Endothelial cell of hepatic sinusoid (primary cell): Measurements from ENCODE around the gene PSEN1.

Experiments
- in situ Hi-C: cut with HindIII; loops from 2 replicates; pipeline ENCODE4 v1.10.0; 2017; ENCODE audit warnings: low sequenced_read_pairs

The PSEN1 gene

GRCh38 chr14:73211251-73212040 lies 75.1 kb downstream of the PSEN1 start:
- in situ Hi-C loops, result no loop called here

DNA sequence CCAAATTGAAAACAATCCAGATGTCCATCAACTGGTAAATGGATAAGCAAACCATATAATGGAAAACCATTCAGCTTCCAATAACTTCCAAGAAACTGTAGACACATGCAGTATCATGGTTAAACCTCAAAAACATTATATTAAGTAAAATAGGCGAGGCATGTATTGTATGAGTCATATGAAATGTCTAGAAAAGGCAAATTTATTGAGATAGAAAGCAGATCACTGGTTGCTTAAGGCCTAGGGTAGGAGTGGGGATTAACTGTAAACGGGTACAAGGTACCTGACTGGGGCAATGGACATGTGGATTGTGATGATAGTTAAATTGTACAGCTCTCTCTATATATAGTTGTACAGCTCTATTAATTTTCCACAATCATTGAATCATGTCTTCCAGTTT lies 79.7 kb downstream of the PSEN1 start:
- in situ Hi-C loops, result no loop called here

DNA sequence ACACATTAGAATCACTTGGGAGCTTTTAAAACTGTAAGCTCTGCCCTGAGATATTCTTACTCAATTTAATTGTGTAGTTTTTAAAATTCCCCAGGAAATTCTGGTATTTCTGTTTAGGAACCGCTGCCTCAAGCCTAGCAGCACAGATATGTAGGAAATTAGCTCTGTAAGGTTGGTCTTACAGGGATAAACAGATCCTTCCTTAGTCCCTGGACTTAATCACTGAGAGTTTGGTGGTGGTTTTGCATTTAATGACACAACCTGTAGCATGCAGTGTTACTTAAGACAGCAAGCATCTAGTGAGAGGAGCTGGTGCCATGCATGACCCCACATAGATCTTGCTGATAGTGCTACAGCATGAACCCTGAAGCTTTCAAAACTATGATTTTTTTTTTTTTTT lies 81.1 kb downstream of the PSEN1 start:
- in situ Hi-C loops, result no loop called here

DNA sequence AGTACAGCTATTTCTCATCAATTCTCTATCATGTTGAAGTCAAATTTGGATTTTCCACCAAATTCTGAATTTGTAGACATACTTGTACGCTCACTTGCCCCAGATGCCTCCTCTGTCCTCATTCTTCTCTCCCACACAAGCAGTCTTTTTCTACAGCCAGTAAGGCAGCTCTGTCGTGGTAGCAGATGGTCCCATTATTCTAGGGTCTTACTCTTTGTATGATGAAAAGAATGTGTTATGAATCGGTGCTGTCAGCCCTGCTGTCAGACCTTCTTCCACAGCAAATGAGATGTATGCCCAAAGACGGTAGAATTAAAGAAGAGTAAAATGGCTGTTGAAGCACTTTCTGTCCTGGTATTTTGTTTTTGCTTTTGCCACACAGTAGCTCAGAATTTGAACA lies 83.8 kb downstream of the PSEN1 start:
- in situ Hi-C loops, result no loop called here

- in situ Hi-C loops, result no loop called here
Measured at GRCh38 chr14:73220634-73221033, 84.3 kb downstream of the PSEN1 start.

- in situ Hi-C loops, result no loop called here
Measured at GRCh38 chr14:73221945-73222344, 85.6 kb downstream of the PSEN1 start.

DNA sequence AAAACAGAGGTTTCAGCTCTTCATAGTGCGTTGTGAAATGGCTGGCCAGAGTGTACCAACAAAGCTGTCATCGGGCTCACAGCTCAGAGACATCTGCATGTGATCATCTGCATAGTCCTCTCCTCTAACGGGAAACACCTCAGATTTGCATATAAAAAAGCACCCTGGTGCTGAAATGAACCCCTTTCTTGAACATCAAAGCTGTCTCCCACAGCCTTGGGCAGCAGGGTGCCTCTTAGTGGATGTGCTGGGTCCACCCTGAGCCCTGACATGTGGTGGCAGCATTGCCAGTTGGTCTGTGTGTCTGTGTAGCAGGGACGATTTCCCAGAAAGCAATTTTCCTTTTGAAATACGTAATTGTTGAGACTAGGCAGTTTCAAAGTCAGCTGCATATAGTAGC lies 86.7 kb downstream of the PSEN1 start:
- in situ Hi-C loops, result no loop called here

DNA sequence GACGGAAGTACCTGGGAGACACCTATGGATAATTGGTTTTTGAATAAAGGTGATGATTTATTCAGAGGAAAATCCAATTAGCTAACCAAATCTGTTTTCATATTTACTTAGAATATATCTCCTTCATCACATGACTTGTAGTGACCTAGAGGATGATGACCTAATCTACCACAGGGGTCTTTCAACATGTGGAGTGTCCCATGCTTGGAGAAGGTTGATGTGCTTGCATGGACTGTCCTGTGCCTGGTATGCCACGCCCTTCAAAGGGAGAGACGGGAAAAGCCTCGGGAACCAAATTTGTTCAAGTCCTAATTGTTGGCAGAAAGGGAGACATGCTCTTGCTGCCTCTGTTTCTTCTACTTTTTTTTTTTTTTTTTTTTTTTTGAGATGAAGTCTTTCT lies 89.2 kb downstream of the PSEN1 start:
- in situ Hi-C loops, result no loop called here

- in situ Hi-C loops, result no loop called here
Measured at GRCh38 chr14:73227812-73228781, 91.8 kb downstream of the PSEN1 start.

DNA sequence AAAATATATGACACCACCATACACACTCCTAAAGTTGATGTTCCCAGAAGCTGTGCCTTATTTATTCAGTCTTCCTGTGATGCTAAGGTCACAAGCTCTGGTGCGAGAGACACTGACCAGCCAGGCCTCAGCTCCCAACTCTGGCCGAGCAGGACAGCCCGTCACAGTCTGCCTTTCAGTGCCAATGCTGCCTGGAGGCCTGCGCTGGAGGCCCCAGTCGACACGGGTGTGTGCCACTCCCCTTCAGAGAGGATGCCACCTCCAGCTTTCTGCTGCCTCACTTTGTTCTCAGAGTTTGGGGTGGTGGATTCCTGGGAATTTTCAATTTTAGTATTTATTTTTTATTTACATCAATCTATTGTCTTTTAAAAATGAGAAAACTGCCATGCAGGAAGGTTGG lies 93.7 kb downstream of the PSEN1 start:
- in situ Hi-C loops, result no loop called here

DNA sequence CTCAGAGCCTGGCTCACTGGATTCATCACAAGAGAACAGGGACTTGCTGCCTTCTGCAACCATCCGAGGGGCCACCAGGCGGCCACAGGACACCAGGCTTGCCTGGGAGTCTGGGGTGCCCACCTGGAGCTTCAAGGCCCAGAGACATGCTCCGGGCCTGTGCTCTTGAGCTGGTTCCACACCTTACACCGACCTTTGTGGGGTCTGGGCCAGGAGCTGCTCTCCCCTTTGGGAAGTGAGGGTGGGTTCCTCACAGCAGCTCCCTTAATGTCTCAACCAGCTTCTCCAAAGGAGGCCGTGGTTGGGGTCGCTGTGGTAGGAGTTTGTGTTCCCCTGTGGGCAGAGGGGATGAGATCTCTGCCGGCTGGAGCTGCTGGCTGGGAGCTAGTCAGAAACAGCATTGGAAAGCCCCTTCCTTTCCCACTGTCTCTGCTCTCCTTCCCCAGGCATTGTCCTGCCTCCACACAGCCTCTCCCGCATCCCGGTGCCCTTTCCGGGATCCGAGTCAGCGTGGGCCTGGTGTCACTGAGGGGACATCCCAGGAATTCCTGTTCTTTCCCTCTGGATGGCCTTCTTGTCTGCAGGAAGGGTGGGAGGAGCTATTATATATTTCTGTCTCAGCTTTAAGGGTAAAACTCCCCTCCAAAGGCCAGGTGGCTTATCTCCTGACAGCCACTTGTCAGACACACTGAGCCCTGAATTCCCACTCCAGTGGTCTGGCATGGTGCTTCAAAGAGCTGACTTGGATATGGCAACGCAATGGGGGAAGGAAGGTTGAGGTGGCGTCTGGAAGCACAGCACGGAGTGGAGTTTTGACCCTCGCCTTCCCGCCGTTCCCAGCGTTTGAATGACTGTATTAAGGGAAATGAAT lies 95.9 kb downstream of the PSEN1 start:
- in situ Hi-C loops, result no loop called here

GRCh38 chr14:73232984-73233383 lies 96.7 kb downstream of the PSEN1 start:
- in situ Hi-C loops, result no loop called here

DNA sequence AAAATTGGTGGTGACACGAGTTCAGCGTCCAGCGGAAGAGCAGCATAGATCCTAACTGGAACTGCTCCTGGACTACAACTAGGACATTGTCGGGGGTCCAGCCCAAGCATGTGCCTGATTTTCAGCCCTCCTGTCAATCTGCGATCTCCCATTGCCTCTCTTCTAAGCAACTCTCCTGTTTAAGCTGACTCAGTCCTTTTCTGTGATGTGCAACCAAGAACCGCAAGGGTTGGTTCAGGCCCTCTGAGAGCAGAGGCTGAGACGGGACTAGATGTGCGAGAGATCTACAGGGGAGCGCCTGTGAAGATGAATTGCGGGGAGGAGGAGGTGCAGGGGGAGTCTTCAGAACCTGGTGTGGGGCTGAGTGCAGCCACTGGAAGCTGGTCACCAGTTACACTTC lies 97.3 kb downstream of the PSEN1 start:
- in situ Hi-C loops, result no loop called here

- in situ Hi-C loops, result no loop called here
Measured at GRCh38 chr14:73234029-73234428, 97.7 kb downstream of the PSEN1 start.

- in situ Hi-C loops, result no loop called here
Measured at GRCh38 chr14:73234586-73235394, 98.5 kb downstream of the PSEN1 start.

DNA sequence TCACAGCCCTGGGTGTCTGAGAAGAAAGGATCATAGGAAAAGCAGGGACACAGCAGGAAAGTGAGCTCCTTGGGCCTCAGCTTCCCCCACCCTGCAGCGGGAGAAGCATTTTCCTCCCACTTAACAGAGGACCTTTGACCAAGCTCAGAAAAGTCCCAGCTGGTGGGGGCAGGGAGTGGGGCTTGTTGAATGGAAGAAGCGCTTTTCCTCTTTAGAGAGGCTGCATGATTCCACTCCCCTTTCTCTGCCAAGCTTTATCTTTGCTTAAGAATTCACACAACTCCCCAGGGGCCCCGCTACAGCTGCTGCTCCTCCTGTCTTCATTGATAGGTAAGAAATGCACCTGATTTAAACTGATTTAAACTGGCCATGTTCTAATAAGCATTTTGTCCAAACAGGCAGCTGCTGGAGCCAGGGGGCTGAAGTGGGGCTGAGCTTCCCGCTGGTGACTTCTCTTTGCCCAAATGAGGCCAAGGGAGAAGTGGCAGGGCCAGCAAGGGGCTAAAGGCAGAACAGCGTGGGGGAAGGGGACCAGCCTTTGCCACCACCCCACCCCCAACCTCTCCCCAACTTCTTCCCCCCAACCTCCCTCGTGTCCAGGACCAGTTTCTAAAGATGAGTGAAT lies 99.3 kb downstream of the PSEN1 start:
- in situ Hi-C loops, result no loop called here

DNA sequence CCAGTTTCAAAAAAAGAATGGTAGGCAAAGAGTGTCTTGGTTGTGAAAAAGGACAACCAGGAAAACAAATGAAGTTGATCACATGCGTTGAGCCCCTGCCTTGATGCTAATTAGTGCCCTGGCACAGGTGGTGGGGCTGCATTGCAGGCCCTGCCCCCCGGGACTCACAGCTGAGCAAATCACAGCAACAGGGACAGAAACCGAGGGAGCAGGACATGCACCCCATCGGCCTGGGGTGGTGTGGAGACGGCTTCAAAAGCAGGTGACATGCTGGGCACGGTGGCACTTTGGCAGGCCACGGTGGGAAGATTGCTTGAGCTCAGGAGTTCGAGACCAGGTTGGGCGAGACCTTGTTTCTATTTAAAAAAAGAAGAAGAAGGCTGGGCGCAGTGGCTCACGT lies 99.8 kb downstream of the PSEN1 start:
- in situ Hi-C loops, result no loop called here

DNA sequence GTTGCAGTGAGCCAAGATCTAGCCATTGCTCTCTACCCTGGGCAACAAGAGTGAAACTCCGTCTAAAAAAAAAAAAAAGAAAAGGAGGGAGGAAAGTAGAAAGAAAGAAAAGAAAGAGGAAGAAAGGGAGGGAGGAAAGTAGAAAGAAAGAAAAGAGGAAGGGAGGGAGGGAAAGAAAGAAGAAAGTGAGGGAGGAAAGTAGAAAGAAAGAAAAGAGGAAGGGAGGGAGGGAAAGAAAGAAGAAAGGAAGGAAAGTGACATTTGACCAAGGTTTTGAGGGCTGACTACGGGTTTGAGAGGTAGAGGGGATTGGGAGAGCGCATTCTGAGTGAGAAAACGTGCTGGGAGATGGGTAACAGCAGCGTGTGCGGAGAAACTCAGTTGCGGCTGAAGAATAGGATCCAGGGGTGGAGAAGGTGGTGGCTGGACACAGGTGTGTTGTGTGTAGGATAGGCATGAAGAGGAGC lies 100.5 kb downstream of the PSEN1 start:
- in situ Hi-C loops, result no loop called here

DNA sequence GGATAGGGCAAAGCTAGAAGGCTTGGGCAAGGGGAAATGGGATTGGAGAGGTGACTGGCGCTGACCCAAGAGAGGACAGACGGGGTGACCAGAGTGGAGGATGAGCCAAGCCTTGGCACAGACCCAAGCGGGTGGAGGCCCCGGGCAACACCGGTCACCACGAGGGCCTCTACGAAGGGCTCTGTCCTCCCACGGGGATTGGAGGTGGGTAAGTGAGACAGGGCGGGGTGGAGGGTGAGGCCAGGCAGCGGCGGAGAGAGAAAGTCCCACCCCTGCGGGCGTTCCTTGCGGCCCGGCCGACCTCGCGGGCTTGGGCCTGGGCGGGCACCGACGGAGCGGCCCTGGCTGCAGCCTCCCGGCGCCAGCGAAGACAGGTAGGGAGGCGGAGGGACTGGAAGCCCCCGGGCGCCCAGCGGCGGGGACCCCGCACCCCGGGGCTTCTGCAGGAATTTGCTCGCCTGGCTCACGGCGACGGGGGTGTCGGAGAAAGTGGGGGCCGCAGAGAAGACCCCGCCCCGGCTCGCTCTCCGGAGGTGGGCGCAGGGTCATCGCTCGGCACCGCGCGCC lies 101.0 kb downstream of the PSEN1 start, which contains the start of gene PAPLN:
TSS of gene PAPLN (plus strand) at position 288 of the 567 bp plus-strand sequence. CDS start 2,273 bp downstream, outside the sequence.
- in situ Hi-C loops, result no loop called here
